Hematopoietic multipotent progenitor cell treated with erythropoietin and hydrocortisone succinate and interleukin-3 and kit ligand, for 6 days (in vitro differentiated cells): Measurements from ENCODE around the gene NAV2.
A peak's percentile ranks its signal among the peaks of the same experiment; 100 is the strongest.

Experiments
- DNase-seq: peaks from one replicate; pipeline ENCODE4 v3.0.0-alpha.2; 2015

The NAV2 gene

GRCh38 chr11:19689281-19690000, 23.2 kb upstream of the NAV2 start:
- no peak for DNase-seq

GRCh38 chr11:19690885-19691284, 21.8 kb upstream of the NAV2 start:
- DNase-seq: no peak

GRCh38 chr11:19691815-19692500, 20.7 kb upstream of the NAV2 start:
- DNase-seq: no peak

DNA sequence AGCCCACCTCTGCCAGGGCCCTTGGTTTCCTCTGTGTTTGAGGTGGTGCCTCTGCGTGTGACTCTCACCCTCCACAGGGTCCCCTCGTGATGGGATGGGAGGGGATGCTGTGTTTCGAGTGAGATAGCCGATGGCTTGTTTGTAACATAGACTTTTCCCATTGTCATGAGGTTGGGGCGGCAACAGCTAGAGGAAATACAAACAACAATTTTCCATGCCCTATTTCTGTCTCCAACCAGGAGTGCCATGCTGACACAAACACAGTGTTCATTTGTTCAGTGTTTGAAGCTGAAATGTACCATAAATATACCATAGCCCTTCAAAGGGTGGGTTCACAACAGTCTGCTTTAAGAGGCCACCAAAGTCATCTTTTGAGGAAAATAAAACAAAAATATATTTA, 19.5 kb upstream of the NAV2 start:
- no peak for DNase-seq

DNA sequence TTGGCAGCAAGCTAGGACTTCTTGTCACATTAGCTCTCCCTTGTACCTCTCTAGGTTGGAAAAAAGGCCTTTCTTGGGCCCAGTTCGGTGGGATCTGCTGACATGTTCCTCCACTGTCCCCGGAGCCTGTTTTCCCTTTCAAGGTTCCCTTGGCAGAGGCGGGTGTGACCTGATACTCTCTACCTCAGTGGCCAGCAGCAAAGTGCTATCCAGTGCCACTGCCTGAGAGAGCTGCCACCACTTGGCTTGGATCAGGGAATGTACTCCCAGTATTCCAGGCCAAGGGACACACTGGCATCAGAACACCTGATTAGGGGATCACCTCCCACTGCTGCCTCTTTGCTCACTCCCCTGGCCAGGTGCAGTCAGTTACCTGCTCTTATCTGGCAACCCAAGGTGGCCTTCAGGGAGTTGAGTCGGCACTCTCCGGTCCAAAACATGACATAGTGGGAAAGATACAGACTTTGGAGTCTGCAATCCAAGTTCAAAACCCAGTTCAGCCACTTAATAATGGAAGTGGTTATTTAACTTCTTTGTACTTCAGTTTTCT, 17.8 kb upstream of the NAV2 start:
- no peak for DNase-seq

DNA sequence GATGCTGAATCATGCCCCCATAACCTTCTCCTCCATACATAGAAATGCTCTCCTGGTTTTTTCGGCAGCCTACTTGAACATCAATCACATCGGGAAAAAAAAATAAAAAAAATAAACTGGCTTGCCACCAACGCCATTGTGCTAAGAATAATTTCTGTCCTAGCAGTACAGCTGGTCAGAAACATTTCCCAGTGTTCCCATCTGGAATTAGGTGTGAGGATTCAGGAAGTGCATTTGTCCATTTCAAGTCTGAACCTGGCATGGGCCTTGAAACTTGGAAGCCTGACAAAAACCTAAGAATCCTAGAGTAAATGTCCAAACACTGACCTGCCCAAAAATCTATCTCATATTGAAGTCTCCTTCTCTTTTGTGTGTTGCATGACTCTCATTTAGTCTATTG, 16.6 kb upstream of the NAV2 start:
- DNase-seq: no peak

DNA sequence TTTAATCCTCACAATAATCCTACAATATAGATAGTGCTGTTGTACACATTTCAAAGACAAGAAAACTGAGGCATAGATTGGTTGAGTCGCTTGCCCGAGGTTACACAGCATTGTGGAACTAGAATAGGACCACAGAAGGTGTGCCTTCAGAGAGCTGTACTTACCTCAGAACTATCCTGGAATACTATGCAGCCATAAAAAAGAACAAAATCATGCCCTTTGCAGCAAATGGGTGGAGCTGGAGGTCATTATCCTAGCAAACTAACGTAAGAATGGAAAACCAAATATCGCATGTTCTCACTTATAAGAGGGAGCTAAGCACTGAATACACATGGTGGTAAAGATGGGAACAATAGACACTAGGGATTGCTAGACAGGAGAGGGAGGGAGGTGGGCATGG, 15.7 kb upstream of the NAV2 start:
- no peak for DNase-seq

- no peak for DNase-seq
These were observed 14.9 kb upstream of the NAV2 start for GRCh38 chr11:19697721-19698121.

- DNase-seq: no peak
These were observed 13.9 kb upstream of the NAV2 start for GRCh38 chr11:19698493-19699292.

- DNase-seq: no peak
These were observed 11.2 kb upstream of the NAV2 start for GRCh38 chr11:19701421-19701820.

- DNase-seq: no peak
These were observed 10.0 kb upstream of the NAV2 start for GRCh38 chr11:19702620-19703019.

DNA sequence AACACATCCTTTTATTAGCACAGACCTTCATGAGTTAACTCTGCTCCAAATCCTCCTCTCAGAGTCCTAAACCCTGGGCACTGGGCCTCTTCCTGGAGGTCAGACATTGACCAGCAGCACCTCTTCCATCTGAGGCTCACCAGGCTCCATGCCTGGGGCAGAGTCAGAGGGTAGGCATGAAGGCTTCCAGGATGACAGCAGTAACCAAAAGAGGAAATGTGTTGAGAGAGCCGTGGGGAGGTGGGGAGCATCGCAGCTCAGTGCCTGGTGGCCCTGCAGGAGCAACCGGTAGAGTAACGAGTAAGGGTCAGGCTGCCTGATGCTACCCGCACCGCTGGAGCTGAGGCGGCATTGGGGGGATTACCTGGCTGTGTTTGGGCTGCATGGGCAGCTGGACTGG, 9.4 kb upstream of the NAV2 start:
- no peak for DNase-seq

GRCh38 chr11:19704213-19704612, 8.4 kb upstream of the NAV2 start:
- DNase-seq: no peak

GRCh38 chr11:19705936-19706335, 6.7 kb upstream of the NAV2 start:
- no peak for DNase-seq

GRCh38 chr11:19711911-19712280, 741 bp upstream of the NAV2 start:
- no peak for DNase-seq

GRCh38 chr11:19713196-19714021, 772 bp downstream of the NAV2 start:
- peak; percentile 36 for DNase-seq

GRCh38 chr11:19714022-19714386, 1.4 kb downstream of the NAV2 start:
- no peak for DNase-seq

GRCh38 chr11:19714387-19715363, 2.0 kb downstream of the NAV2 start:
- DNase-seq: peak; percentile 14

DNA sequence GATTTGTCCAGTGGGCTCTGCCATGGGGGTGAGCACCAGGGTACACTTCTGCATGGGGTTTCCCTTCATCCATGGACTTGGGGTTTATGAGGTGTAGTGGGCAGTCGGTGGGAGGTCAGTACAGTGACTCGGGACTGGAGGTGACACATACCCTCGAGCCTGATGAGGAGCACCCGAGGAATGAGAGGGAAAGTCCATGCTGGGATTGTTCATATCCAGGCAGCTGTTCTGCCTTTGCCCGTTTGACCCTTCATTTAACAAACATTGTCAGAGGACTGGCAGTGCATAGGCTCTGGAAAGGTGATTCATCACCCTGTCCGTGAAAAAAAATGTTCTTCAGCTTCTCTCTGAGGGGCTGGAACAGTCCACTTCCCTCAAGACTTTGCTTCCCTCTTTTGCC, 2.7 kb downstream of the NAV2 start:
- no peak for DNase-seq

- no peak for DNase-seq
These were observed 5.4 kb downstream of the NAV2 start for GRCh38 chr11:19718051-19718450.

DNA sequence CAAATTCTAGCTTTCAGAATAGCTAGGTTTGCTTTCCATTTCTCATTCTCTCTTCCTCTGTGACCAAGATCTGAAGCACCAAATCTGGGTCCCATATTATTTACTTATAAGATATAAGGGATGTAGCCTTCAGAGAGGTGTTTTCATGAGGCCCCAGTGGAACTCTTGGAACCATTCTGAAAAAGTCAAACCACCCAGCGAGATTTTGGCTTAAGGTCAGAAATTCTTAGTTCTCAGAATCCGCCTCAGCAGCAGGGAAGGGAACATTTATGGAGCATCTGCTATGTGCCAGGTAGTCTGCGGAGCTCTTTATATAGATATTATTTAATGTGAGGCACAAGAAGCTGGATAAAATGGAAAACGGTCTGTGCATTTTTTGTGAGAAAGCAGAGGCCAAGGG, 6.3 kb downstream of the NAV2 start:
- no peak for DNase-seq

- no peak for DNase-seq
These were observed 7.3 kb downstream of the NAV2 start for GRCh38 chr11:19719960-19720359.
